Measurements from ENCODE around the gene GFOD2.
A peak's percentile ranks its signal among the peaks of the same experiment; 100 is the strongest.

Gene GFOD2

DNA sequence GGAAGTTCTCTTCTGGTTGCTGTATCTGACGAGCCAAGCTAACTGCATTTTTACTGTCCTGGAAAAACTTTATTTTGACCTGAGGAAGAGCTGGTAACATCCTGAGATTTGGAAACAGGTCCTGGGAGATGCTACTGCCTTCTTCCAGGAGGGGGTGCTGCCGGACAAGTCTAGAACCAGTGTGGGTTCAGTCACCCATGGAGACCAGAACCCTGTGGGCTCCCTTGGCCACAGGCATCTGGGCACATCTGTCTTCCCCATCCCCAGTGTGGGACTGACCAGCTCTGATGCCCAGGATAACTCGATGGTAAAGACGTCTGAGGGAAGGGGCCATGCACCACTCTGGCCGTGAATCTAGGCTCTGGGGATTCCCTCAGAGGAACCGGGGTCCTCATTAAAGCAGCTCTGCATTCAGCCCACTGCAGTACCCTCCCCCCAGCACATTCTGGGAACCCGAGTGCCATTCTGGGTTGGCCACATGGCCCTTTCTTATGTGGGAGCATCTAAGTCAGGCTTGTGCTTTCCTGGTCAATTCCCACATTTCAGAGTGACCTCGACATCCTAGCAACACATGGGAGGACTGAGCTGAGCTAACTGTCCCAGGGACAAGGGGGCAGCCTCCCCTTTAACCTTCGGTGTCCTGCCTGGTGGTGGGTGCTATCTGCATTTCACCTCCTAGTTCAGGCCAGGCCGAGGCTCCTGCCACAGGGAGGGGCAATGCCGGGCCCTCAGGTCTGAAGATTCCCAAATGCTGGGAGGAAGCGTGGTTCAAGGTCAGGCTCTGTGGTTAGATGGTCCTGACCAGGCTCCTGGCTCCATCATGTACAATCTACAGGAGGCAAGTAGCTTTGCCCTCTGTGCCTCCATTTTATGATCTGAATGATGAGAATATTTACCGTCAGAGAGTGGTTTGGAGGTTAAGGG lies 46.1 kb downstream of the GFOD2 start:
- DNase-seq (ENCODE audit: low spot score): peak; percentile 79

DNA sequence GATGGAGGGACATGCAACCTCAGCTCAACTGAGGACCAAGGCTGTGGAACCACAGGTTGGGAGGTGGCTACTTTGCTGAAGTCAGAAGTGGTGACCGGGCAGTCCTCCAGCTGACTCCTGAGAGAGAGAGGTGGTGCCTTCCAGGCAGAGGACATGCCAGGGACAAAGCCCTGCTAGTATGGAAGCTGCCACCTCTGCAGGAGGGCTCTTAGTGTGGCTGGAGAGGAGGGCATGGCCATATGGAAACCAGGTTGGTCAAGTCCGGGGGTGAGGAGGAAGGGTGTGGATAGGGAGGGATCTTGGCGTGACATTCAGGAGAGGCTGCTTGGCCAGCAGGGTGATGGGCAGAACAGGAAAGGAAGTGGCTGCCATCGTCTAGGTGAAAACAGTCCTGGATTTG lies 46.8 kb downstream of the GFOD2 start:
- DNase-seq (ENCODE audit: low spot score): no peak

DNA sequence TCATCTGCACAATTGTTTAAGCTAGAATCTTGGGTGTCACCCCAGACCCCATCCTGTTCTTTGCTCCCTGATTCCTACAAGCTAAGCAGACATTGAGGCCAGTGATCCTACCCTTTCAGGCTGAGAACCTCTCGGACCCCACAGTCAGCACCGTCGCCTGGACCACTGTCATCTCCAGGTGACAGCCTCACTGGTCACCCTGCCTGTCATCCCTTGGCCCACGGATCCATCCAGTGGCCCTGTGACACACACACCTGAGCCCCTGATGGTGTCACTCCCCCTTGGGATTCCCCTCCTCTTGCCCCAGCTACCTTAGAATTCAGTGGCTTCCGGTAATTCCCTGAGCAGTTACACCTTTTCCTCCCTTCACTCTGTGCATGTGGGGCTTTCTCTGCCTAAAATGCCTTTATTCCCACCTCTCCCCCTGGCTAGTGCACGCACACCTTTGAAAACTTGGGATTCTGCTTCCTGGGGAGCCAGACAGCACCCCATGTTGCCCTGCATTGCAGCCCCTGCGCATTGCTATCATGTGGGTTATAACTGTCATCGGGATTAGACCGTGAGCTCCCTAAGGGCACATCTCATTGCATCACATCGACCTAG lies 49.5 kb downstream of the GFOD2 start:
- no peak for DNase-seq (ENCODE audit: low spot score)

DNA sequence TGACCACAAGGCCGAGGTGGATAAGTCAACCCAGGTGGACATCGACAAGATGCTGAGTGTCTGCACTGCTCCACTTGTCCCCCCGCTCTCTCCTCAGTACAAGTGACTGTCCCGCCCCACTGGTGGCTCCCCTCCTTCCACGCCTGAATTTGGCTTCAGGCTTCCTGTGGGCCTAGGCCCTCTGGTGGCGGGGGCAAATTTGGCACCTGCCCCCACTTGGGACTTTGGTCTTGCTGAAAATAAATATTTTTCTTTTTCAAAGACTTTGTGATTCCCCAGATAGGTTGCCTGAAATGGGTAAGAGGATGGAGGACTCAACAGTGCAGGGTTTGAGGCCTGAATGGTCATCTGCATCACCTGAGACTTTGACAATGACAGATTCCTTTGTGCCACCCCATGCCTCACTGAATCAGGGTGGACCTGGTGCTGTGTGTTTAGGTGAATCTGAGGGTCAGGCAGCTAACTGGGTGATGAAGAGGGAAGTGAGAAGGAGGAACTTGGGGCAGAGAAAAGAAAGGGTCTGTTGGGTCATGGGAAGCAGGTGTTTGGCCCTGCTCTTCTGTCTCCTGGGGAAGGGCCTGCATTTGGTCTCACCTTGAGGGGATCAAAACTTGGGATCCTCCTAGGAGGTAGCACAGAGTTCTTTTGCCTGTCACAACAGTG lies 50.5 kb downstream of the GFOD2 start:
- DNase-seq (ENCODE audit: low spot score): no peak

DNA sequence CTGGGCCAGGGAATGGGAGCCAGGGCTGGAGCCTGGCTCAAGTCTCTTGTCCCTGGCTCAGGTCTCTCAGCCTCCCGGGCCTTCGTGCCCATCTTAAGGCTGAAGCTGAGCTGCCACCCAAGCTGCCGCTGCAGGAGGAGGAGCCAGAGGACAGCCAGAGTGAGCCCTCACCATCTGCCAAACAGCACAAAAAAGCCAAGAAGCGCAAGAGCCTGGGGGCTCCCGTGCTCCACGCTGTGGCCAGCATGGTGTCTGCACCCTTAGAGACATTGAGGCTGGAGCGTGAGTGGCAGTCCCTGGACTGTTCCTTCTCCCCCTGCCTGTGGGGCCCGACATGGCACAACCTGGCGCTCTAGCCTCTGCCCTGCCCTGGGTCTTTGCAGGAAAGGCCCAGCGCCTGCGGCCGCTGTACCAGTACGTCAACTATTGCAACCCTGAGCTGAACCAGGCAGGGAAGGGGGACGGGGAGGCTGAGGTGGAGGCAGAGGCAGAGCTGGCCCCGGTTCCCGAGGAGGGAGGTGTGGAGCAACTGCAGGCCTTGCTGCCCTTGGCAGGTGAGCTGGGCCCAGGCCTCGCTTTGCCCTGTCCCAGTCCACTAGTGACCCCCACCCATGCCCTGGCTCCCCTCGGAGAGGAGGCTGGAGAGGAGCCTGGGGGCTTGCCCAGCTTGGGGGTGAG lies 51.2 kb downstream of the GFOD2 start:
- peak; percentile 95 for DNase-seq (ENCODE audit: low spot score)

DNA sequence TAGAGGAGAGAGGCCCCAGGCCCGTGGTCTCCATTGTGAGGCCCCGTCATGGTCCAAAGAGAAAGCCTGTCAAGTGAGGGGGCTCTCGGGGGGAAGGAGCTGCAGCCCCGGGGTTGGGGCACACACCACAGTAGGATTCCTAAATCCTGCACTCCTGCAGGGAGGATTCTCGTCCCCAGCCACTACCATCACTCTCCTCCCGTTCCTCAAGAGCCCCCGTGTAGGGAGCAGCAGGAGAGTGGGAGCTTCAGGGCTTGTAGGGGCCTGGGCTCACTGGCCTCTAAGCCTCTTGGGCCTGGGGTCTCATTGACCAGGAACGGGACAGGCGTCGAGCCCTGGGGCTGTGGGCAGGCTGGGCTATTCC lies 51.7 kb downstream of the GFOD2 start:
- DNase-seq (ENCODE audit: low spot score): no peak

DNA sequence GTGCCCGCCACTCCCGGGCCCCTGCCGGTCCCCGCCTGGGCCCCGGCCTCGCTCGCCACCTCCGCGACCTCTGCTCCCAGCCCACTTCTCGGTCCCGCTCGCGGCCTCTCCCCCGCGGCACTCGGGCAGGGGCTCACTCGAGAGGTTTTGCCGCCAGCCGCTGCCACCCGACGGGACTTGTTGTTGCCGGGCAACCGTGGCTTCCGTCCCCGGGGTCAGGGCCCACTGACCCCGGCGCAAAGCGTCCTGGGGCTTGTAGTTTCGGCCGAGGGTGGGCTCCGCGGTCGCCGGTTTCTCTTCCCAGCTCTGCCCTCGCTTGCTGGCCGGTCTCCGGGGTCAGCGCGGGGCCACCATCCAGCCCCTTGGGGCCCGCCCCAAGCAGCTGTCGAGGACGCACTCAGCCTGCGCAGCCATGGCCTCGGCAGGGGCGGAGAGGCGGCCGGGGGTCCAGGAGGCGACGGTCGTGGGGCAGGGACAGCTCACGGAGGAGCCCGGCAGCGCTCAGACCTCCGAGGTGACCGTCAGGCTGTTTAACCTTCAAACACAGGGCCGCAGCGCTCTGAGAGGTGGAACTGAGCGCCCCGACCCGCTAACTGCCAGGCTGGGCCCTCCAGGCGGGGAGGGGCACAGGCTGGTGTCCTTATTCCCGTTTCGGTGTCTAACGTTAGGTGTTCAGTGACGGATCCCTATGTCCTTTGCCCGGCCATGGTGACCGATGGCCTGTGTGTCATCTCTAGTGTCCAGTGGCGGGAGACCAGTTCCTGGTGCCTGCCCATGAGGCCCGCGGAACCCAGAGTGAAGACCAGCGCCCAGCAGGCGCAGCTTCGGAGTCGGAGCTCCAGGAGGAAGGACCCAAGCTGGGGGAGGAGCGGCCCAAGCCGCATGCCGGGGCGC lies 52.3 kb downstream of the GFOD2 start, which contains the start of the genes C16orf86 and ENKD1:
Gene C16orf86, plus strand, starts transcription at position 256 of the 894 bp plus-strand sequence. Its CDS starts 157 bp downstream, at position 413.
Gene ENKD1, minus strand, starts transcription at position 192 of the 894 bp plus-strand sequence. CDS start 308 bp downstream, outside the sequence.
- peak; percentile 81 for DNase-seq (ENCODE audit: low spot score)

DNA sequence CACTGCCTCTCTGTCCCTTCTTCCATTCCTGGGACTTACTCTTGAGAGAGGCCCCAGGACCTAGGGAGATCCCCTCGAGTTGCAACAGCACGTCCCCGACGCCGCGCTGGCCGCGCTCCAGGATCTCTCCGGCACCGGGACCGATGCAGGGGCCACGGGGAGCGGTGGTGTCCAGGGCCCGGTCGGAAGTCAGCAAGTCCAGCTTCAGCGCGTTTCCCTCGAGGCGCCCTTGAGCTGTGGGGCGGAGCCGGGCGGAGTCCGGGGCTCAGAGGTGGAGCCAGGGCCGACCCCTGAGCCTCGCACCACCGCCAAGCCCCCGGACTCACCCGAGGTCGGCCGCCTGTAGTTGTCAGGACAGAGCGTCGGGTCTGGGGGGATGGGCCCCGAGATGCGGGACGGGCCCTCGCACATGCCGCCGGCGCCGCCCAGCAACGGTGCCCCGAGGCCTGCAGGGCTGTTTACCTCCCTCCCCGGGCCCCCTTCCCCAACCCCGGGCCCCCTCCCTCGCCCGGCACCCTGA lies 53.0 kb downstream of the GFOD2 start:
- DNase-seq (ENCODE audit: low spot score): peak; percentile 38

DNA sequence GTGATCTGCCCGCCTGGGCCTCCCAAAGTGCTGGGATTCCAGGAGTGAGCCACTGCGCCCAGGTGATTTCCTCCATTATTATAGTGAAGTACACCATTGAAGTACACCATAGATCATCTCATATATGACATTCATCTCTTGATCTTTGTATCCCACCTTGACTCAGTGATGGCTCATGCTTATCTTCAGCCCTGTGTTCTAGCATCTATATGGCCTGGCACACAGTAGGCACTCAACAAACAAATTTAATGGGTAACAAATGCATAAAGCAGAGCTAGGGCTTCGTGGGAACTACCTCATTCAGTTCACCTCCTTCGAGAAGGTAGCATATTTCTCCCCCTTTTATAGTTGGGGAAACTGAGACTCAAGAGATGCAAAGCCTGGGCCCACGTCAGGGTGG lies 53.5 kb downstream of the GFOD2 start:
- DNase-seq (ENCODE audit: low spot score): no peak

DNA sequence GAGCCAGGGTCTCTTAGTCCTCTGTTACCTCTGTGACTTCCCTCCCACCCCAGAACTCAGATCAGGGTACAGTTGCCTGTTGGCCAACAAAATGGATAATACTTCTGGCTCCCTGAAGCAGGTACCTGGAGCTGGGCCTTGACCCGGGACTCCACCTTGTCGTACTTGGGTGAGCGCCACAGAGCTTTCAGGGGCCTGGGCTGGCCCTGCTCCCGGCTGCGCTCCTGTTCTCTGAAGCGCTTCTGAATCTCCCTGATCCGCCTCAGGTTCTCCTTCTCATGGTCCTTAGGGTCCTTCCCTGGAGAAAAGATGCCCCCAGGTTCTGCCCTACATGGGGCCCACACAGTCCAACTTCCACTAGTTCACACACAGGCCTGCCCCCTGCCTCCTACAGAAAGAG lies 54.2 kb downstream of the GFOD2 start:
- no peak for DNase-seq (ENCODE audit: low spot score)

DNA sequence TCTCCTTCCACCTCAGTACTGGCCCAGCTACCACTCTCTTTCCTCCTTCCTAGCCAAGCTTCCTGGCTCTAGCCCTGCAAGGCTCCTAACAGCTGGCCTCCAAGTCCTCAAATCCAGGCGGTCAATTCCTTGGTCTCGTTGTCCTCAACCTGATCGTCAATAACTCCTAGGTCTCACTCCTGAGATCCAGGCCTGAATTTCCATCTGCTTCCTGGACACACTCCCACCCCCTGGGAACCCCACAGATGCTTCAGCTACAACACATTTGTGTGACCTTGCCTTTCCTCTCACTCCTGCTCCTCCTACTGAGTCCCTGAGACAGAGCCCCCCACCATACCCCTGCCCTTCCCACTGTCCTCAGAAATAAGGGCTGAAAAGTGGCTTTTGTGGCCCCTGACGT lies 54.9 kb downstream of the GFOD2 start:
- DNase-seq (ENCODE audit: low spot score): no peak

DNA sequence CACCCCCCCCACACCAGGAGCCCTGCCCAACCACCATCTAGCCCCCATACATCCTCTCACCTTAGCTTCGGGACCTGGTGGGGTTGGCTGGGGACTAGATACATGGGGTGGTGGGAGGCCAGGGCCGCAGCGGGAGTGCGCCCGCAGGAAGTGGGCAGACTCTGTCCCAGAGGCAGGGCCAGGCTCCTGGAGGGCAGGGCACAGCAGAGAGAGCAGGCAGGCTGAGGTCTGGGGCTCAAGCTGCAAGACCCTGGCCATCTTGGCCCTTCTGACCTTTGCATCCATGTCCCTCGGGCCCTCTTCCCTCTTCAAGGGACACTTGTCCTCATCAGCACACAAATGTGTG lies 55.3 kb downstream of the GFOD2 start:
- no peak for DNase-seq (ENCODE audit: low spot score)

DNA sequence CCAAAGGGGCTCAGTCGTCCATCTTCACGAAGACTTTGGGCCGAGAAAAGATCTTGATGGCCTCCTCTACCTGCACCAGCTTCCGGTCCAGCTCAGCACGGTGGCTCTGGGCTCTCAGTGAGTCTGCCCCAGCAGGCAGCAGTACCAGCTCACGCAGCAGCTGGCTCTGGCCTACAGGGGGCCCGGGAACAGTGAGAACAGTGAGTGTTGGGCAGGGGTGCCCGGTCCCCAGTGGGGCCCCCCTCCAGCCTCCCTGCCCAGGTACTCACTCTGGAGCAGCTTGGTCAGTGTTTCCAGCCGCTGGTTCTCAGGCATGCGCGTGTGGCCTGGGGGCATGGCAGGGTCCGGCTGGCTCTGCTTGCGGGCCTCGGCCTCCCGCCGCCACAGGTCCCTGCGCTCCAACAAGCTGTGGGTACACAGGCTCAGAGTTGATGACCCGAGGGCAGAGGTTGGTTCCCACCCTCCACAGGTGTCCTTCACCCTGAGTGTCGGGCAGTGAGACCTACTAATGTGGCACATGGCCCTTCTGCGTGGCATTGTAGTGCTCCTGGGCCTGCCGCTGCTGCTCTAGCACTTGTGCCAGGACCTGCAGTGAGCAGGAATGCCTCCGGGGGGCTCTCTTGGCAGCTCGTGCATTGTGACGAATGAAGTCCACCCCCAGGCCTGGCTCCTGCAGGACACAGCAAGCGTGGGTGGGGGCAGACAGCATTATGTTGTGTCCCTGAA lies 55.8 kb downstream of the GFOD2 start:
- peak; percentile 33 for DNase-seq (ENCODE audit: low spot score)

DNA sequence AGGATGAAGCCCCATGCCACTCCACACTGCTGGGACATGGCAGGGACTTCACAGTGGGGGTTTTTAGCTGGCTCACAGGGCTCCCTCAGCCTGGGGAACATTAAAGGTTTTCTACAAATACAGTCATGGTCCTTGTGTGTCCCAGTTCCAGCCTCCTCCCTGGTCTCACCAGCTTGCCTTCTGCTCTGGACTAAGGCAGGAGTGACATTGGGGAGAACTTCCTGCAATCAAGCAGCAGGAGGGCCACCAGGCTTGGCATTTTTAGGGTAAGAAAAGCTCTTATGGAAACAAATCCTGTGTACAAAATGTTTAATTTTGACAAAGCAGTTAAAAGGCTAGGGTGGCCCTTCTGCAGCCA lies 56.5 kb downstream of the GFOD2 start:
- no peak for DNase-seq (ENCODE audit: low spot score)

DNA sequence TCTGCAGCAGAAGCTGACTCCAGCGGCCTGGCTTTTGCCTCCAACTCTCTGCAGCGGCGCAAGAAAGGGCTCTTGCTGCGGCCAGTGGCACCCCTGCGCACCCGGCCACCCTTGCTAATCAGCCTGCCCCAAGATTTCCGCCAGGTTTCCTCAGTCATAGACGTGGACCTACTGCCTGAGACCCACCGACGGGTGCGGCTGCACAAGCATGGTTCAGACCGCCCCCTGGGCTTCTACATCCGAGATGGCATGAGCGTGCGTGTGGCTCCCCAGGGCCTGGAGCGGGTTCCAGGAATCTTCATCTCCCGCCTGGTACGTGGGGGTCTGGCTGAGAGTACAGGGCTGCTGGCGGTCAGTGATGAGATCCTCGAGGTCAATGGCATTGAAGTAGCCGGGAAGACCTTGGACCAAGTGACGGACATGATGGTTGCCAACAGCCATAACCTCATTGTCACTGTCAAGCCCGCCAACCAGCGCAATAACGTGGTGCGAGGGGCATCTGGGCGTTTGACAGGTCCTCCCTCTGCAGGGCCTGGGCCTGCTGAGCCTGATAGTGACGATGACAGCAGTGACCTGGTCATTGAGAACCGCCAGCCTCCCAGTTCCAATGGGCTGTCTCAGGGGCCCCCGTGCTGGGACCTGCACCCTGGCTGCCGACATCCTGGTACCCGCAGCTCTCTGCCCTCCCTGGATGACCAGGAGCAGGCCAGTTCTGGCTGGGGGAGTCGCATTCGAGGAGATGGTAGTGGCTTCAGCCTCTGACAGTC lies 57.0 kb downstream of the GFOD2 start:
- DNase-seq (ENCODE audit: low spot score): no peak

DNA sequence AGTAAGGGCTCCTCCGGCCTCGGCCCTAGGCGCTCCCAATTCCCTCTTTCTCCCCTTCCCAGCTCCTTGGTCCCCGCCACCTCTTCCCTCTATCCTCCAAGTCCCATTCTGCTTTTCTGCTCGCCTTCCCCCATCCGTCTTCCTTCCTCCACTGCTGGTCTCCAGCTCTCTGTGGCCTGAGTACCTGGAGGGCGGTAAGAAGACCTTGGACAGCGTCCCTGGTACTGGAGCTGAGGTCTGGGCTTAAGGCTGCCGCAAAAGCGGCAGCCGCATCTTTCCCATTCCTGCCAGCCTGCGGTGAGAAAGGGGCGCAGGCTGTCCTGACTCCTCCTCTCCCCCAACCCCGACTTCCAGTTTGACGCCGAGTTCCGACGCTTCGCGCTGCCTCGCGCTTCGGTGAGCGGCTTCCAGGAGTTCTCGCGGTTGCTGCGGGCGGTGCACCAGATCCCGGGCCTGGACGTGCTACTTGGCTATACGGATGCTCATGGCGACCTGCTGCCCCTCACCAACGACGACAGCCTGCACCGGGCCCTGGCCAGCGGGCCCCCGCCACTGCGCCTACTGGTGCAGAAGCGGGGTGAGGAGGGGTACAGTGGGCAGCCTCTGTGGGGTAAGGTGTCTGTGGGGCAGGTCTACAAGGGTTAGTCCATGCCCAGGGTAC lies 57.9 kb downstream of the GFOD2 start:
- peak; percentile 77 for DNase-seq (ENCODE audit: low spot score)

DNA sequence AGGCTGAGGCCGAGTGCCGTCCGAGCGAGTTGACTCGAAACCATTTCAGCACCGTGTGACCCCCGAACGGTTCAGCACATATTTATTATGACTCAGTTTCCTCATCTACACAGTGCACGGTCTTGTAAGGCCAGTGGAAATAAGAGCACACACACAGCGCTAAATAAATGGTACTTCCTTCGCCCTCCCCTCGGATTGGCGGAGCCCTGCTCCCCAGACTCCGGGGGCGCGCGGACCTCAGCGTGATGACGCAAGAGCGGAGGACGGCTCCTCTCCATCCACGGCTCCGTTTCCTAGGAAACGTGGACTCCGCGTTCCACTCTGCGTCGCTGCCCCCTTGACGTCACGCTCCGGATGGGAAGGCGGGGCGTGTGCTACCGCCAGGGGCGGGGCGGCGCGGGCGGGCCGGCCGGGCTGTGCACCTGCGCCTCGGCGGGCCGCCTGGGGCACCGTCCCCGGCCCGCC lies 58.5 kb downstream of the GFOD2 start, which contains the start of gene PARD6A:
Gene PARD6A, plus strand, starts transcription at position 397 of the 465 bp plus-strand sequence. CDS start 79 bp downstream, outside the sequence.
- DNase-seq (ENCODE audit: low spot score): peak; percentile 97

DNA sequence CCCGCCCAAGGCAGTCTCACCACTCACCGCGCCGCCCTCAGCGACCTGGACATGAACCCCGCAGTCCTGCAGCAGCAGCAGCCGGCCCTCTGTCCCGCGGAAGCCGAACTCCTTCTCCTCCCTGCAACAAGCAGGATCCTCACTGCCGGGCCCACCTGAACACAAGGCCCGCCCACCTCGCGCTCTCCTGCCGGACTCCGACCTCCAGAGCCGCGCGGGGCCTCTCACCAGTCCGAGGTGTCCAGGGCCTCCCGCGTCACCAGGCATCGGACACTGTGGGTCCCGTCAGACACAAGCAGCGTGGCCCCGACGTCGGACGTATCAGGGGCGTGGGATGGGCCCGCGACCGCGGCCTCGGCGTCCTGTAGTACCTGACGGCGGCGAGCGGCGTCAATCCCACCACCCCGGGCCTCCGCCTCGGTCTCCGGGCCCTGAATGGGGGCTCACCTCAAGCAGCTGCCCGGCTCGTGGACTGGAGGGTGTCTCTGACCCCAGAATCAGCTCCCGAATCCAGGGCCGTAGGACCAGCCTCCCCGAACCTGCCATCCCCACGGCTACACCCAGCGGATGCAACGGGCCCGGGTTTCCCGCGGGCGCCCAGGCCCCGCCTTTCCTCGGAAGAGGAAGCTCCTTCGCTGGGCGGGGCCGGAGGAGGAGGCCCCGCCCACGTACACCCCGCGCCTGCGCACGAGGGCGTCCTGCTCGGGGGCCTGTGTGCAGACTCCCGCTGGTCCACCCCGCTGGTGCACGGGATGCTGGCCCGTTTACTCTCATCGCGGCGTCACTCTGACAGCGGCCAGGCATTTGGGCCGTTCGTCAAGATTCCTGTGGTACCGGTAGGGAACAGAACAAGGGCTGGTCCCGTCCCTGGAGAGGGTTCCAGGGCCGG lies 59.2 kb downstream of the GFOD2 start, which contains the start of gene ACD:
Gene ACD, minus strand, starts transcription at position 586 of the 889 bp plus-strand sequence. Its CDS starts 40 bp downstream, at position 546.
- DNase-seq (ENCODE audit: low spot score): peak; percentile 92

All from kidney tubule cell (primary cell).